22Rv1 (cell line): ENCODE measurements around the gene SLC10A7.

Source experiments
- H3K27ac ChIP-seq: fragments of 450-650 bp; 2 replicates; pipeline ENCODE4 v1.5.1; 2017
- ZFX ChIP-seq: fragments of 450-650 bp; IDR thresholded peaks from 2 replicates; pipeline ENCODE4 v1.6.1; 2017; ENCODE audit warnings: antibody characterized with exemption, borderline replicate concordance
- TF ChIP-seq, protein P1 (sequence below): fragments of 450-650 bp; IDR thresholded peaks from 2 replicates; pipeline ENCODE4 v1.5.1; 2017; ENCODE audit warnings: mild to moderate bottlenecking

SLC10A7 gene

DNA sequence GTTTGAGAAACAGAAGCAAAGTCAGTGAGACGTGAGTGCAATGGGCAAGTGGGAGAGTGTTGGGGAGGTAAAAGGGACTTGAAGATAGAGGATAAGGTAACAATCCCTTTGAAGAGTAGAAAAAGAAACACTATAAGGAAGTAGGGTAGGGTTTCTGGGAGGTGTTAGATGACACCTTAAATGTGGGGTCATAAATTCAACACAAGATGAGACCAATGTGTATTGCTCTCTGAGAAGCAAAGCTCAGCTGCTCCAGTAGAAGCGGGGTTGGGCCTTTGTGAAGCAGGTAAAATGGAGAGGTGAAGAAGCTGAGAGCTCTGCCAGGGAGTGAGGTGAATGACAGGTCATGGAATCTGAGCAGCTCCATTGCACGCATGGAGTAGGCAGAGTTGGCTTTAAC is 222.1 kb downstream of the SLC10A7 start:
- H3K27ac ChIP-seq = no peak overlapping the region
- TF ChIP-seq ZFX = no peak
- TF ChIP-seq, protein P1, sequence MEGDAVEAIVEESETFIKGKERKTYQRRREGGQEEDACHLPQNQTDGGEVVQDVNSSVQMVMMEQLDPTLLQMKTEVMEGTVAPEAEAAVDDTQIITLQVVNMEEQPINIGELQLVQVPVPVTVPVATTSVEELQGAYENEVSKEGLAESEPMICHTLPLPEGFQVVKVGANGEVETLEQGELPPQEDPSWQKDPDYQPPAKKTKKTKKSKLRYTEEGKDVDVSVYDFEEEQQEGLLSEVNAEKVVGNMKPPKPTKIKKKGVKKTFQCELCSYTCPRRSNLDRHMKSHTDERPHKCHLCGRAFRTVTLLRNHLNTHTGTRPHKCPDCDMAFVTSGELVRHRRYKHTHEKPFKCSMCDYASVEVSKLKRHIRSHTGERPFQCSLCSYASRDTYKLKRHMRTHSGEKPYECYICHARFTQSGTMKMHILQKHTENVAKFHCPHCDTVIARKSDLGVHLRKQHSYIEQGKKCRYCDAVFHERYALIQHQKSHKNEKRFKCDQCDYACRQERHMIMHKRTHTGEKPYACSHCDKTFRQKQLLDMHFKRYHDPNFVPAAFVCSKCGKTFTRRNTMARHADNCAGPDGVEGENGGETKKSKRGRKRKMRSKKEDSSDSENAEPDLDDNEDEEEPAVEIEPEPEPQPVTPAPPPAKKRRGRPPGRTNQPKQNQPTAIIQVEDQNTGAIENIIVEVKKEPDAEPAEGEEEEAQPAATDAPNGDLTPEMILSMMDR = no peak

- TF ChIP-seq ZFX = no peak
- TF ChIP-seq, protein P1 = no peak
Measured at GRCh38 chr4:146294776-146295175, 227.0 kb downstream of the SLC10A7 start.

DNA sequence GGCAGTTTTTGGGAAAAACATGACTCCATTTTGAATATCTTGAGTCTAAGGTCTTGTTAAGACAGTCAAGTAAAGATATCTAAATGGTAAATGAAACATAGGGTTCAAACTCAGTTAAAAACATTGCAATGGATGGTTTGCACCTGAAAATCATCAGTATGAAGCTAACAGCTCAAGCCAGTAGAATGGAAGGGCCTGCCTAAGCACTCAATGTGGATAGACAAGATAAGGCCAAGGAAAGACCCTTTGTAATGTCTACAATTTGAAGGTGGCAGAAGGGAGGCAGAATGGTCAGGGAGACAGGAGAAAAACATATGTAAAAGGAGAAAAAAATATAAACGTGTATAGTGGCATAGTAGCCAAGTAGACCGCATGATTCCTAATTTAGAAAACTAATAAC is 229.2 kb downstream of the SLC10A7 start:
- no peak overlapping the region for H3K27ac ChIP-seq
- no peak for TF ChIP-seq ZFX
- TF ChIP-seq, protein P1 = no peak

More at GRCh38 chr4:146294776-146295175, 227.0 kb downstream of the SLC10A7 start:
- H3K27ac ChIP-seq = no peak overlapping the region

DNA sequence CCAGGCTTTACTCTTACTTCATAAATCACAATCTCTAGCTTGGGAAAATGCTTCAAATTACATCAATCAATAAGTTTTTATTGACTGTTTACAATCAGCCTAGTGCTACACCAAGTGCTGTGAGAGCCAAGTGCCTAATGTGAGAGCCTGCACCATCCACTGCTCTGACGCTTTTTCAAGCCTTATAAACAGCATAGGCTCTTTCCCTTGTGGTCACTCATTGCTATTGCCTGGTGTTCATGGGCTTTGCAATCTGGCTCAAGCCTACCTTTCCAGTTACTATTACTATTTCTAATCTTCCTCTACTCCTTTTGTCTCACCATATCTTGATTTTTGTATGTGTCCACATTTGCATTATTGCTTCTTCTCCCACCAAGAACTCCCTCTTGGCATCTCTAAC is 230.4 kb downstream of the SLC10A7 start:
- no peak overlapping the region for H3K27ac ChIP-seq
- TF ChIP-seq ZFX = no peak
- TF ChIP-seq, protein P1 = no peak

GRCh38 chr4:146288193-146288592 is 233.5 kb downstream of the SLC10A7 start:
- TF ChIP-seq, protein P1 = no peak
- no peak for TF ChIP-seq ZFX
- H3K27ac ChIP-seq = no peak overlapping the region

DNA sequence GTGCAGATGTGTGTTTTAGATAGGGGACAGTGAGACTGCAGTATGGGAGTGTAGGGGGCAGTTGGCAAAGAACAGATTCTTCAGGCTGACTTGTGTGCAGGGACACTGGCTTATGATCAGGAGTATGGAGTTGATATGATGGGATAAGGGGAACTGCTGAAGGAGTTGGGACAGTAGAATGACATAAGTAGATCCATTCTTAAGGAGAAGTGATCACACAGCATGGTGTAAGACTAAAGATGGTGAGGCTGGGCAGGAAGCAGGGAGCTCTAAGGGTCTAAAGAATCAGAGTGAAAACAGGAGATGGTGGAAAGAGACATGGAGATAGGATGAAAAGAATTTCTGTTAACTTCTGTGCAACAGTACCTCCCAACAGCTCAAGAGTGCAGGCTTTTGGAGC is 236.7 kb downstream of the SLC10A7 start:
- TF ChIP-seq, protein P1 = no peak
- TF ChIP-seq ZFX = no peak
- H3K27ac ChIP-seq = no peak overlapping the region

GRCh38 chr4:146283758-146284651 is 237.7 kb downstream of the SLC10A7 start:
- no peak overlapping the region for H3K27ac ChIP-seq
- TF ChIP-seq ZFX = no peak

GRCh38 chr4:146282657-146283056 is 239.1 kb downstream of the SLC10A7 start:
- no peak overlapping the region for H3K27ac ChIP-seq
- TF ChIP-seq, protein P1 = no peak
- TF ChIP-seq ZFX = no peak
